NCI-H1930 (cell line): ENCODE data around the gene TELO2.
"Not testable (repeated sequence)": the region's sequence is repeated elsewhere in the genome, so short reads cannot be mapped to it uniquely, and the experiment has no call there.

Experiments
- DNase-seq, 2 experiments: peaks; one replicate each; lab custom pipeline; 2025; lab: John Stamatoyannopoulos, UW

TELO2 gene

DNA sequence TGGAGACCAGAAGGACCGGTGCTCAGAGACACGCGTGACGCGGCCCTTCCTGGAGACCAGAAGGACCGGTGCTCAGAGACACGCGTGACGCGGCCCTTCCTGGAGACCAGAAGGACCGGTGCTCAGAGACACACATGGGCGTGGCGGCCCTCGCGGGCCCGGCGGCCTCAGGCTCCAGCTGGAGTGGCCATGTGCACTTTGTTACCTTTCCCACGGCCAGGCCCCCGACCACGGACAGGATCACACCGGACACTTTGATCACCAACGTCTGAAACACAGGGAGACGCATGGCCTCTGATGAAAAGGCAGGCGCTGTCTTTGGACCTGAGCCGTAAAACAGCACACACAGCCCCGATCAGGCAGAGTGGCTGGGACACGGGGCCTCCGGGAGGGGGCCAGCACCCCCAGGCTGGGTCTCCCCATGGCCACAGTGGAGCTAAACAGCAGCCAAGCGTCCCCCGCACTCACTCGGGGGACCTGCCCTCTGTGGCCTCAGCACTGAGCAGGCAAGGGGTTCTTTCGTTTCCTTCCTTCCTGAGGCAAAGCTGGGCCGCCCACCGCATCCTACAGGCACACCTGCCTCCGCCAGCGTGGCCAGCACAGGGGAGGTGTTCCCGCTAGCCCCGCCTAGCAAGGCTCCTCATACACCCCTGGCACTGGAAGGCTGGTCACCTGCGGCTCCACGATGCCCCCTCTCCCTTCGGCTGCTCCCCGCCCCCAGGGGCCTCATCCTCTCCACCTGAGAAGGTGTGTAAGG is 35.5 kb upstream of the TELO2 start:
- no peak for DNase-seq

DNA sequence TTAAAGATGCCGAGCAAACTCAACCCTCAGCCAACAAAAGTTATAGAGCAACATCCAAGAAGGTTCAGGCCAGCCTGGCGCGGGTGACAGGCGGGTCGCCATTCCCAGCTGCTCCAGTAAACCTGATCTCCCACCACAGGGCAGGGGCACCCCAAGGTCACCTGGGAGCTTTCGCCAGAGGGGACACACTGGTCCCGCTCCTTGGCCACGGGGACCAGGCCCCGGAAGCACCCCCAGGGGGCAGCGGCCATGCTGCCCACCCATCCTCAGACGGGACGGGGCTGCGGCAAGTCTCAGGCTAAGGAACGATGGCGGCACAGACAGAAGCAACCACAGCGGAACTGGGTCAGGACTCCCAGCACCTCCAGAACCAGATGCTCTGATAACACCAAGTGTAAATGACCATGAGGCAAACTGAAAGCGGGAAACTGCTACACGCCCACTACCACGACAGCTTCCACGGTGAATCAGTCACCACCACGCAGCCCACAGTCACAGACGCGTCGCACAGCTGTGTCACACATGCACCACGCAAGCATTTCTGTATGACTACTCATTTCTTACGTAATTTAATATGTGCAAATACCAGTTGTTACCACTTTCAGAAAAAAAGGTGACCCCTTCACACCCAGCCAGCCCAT is 34.7 kb upstream of the TELO2 start:
- DNase-seq = no peak

DNA sequence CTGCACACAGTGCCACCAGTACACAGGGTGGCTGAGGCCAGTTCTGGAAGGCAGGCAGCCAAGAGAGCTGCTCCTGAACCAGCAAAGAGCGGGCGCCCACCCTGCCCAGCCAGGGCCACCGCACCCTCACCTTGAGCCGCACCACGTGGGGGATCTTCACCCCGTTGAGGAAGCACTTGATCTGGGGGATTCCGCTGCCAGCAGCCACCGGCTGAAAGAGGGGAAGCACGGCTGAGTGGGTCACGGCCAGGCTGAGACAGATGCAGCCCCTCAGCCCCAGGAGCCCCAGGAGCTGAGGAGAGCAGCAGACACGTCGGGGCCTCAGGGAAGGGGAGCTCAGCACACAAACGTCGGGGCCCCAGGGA is 34.2 kb upstream of the TELO2 start:
- DNase-seq = no peak

DNA sequence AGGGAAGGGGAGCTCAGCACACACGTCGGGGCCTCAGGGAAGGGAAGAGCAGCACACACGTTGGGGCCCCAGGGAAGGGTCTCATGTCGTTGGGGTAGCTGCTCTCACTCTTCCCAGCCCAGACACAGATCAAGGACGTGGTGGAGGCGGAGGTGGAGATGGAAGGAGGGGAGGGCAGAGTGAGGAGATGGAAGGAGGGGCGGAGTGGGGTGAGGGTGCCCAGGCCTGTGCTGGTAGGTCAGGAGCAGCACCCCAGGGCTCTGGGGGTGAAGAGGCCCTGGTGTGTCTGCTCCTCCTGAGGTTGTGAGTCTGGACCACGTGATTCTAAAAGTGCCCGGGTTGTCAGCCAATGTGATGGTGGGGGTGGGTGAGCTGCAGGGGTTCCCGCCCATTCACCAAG is 33.2 kb upstream of the TELO2 start:
- no peak for DNase-seq

DNA sequence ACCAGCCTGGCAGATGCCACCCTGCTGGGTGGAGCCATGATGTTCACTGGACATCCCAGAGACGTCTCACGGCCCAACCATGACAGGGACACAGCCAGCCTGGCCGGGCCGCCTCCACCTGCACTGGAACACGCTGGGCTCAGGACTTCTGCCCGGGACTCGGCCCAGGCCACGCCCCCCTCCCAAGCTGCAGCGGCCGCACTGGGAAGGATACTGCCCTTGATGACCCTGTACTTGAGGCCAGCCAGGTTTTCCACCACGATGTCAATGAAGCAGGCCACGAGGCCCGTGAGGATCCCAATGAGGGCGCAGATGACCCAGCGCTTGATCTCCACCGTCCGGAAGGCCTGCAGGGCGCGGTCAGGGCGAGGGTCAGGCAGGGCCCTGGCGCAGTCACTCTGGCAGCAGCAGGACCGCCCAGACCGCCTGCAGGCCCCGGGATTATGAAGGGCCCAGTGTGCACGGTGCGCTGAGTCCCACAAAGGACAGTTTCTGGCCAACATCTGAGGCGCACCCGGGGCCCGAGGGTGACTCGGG is 32.5 kb upstream of the TELO2 start:
- DNase-seq = no peak

DNA sequence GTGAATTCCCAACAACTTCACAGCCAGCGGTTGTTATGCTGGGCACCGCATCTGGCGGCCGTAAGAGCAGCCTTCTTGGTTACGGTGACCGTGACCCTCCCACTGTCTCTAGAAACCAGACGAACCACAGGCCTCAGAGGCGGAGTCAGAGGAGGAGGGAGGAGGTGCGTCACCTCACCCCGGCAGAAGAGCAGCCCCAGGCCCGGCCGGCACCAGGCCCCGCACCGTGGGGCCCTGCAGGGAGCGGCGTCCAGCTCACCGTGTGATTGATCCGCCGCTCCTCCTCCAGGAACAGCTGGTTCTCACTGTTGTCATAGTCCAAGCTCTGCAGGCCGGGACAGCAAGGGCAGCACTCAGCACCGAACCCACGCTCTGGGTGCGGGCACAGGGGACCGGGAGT is 32.0 kb upstream of the TELO2 start:
- DNase-seq = no peak

DNA sequence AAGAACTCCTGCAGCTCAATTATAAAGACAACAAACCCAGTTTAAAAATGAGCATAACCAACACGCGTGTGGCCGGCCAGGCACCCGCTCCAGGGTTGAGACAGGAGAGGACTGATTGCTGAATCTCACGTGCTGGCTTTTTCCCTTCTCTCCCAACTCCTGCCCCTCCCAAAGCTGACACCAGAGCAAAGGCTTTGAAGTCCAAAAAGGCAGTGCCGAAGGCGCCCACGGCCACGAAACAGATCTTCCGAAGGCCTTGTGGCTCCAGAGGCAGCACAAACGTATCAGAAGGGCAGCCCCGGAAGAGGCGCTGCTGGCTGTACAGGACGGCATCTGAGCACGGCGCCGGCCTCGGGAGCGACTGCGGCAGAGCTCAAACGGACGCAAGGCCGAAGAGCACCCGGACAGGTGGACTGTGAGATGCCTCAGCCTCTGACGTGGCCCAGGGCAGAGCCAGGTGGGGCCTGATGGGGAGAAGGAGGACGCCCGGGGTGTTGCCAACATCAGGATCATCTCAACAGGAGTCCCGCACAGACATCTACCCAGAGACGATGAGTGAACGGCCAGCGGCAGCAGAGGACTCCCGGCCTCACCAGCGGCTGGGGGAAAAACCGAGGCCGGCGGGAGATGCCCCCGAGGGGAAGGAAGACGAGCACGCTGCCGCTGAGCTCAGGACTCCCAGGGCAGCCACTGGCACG is 28.8 kb upstream of the TELO2 start:
- DNase-seq = no peak

DNA sequence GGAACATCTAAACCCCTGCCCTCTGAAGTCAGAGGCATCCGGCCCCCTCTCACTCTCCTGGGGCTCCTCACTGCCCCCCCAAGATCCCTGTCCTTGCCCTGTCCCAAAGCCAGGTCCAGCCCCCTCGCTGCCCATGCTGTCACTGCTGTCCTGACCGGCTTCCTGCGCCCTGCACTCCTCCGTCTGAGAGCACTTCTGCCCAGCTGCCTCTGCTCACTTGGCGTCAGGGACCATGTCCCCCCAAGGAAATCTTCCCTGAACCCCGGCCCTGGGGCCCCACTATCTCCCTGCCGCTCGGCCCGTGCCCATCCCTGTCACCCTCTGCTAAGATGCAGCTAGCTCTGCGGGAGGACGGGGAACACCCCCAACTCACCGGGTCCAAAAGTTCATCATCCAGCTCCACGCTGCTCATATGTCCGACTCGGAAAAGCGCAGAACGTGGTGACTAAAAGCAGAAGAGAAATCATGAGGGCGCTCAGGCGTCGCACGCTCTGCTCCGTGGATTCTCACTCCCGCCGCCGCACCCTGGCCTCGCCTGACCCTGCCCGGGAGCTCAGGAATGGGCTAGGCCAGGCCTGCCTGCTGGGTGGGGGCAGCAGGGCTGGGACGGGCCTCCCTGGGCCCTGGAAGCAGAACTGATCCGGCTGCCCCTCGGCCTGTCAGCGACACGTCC is 28.1 kb upstream of the TELO2 start:
- DNase-seq = no peak

DNA sequence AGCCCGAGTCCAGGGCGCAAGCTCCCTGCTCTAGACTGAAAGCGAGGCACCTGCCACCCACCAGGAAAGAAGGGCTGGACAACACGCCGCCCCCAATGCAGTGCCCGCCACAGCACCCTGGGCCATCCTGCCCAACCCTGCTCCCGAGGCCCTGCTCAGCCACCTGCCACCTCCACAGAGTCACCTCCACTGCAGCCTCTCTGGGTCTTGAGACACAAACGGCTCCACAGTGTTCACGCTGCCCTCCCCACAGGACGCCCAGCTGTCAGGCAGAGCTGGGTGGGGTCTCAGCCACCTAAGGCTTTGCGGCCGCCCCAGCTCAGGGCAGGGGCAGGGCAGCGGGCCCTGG is 27.6 kb upstream of the TELO2 start:
- DNase-seq = no peak

DNA sequence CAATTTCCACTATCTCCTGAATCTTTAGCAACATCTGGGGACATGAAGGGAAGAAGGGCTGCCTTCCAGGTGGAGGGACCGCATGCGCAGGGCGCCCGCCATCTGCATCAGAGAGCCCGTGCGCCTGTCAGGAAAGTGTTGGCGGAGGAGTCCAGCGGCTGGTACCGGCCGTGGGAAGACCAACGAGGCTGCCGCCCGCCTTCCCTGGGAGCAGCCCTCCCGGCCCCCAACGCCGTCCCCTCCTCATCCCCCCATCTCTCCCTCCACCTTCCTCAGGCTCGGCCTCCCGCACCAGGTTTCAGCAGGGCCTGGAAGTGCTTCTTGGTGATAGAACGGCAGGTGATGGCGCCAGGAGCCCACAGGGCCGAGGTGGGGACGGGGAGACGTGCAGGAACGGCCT is 27.1 kb upstream of the TELO2 start:
- no peak for DNase-seq

DNA sequence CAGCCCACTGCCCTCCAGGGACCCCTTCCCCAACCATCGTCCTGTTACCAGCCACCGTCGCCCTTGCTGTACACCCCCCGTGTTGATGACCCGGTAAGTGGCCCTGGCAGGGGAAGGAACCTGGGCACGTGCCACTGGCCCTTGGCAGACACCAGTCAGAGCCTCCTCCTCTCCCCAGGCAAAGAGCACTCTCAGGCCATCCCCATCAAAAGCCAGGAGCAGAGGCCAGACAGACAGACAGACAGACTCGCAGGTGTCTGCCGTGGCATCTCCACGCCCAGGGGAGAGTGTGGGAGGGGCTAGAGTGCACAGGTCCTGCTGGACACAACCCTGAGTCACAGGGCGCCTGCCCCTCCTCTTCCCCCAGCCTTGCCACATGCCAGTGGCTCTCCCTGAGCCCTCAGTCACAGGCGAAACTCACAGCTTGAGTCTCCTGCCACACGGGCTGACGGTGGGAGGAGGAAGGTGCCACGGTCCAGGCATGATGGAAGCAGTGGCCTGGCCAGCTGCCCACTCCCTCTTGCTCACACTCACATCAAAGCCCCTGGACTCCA is 26.1 kb upstream of the TELO2 start:
- DNase-seq = no peak

DNA sequence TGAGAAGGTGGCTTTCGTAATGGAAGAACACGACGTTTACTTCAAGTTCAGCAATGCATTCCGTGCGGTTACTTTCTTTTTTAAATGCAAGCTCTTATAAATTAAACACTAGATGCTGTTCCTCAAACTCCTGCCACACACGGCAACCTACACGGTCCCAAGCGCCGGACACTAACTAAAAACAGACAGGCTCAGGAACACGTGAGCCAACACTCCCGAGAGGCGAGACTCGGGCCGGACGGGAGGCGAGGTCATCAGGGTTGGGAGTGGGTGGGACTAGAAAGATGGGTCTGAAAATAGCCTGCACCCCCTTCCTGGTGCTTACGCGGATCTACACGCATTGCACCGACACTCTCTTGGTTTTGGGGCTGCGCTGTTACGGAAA is 24.7 kb upstream of the TELO2 start:
- no peak for DNase-seq

DNA sequence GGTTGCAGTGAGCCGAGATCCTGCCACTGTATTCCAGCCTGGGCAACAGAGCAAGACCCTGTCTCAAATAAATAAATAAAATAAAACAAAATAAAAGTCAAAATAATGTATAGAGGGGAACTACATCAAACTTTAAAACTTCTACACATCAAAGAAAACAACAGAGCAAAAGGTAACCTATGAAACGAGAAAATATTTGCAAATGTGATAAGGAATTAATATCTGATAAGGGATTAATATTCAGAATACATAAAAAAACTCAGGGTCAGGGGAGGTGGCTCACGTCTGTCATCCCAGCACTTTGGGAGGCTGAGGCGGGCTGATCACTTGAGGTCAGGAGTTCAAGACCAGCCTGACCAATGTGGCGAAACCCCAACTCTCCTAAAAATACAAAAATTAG is 24.0 kb upstream of the TELO2 start:
- not testable (repeated sequence) for DNase-seq

DNA sequence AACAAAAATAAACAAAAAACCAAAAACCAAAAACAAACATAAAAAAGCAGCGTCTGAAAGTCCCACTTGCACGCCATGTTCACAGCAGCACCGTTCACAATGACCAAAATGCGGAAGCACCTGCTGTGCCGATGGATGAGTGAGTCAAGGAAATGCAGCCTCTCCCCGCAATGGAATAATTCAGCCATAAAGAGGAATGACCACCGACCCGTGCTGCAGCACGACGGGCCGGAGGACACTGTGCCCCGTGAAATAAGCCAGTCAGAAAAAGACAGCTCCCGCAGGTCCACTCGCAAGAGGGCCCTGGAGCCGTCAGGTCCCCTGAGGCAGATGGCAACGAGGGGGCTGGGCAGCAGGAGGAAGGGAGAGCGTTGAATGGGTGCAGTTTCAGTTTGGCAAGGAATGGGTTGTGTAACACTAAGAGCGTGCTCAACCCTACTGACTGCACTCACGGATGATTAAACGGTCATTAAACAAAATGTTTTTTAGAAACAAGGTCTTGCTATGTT is 23.4 kb upstream of the TELO2 start:
- DNase-seq = no peak

DNA sequence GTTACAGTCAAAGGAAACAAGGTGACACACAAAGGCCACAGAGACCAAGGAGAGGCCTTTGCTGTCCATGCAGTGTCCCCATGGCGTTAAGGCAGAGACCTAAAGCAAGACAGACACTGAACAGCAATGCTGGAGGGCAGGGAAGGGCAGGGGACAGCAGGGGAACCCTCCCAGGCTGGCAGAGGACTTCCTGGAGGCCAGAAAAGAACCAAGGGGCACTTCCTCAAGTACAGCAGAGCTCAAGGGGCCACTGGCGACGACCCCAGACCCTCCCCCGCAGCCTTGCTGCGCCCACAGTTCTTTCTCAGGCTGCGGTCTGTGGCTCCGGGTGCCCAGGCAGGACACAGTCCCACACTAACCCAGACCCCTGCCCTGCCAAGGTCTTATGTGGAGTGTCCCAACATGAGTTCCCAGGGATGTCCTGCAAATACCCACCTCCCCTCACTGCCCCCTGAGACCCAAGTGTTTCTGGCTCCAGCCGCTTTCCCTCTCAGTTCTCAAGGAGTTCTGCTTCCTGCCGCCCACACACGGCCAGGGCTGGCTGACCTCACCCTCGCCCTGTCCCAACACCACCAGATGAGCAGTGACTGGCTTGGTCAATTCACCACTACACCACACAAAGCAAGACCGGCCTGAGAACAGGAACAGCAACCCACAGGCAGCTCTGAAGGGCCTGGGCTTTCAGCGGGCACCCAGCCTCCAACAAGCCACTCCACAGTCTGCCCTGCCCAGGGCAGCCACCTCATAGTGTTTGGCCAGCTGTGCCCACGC is 22.5 kb upstream of the TELO2 start:
- DNase-seq = no peak

DNA sequence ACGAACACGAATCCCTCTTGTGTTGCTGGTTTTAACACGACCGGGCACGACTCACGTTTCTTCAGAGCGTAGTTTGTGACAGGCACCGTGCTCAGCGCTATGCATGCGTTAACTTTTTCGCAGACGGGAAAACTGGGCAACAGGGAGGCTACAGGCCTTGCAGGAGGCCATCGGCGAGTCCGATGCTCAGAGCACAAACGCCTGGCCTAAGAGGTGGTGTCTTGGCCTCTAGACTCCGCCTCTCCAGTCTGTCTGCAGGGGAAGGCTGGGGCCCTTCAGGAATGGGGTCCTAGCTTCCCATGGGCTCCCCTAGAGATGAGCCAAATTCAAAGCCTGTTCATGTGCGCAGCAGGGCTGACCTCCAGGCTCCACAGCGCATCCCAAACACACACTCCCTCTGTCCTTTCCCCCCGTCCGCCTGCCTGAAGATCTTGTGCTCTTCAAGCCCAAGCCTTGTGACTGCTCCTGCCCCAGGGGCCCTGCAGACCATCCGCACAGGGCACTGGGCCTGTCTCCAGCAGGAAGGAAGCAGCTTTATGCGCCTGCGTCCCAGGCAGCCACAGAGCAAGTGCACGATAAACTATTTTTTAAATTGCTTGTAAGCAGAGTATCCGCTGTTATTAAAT is 21.5 kb upstream of the TELO2 start:
- no peak for DNase-seq

DNA sequence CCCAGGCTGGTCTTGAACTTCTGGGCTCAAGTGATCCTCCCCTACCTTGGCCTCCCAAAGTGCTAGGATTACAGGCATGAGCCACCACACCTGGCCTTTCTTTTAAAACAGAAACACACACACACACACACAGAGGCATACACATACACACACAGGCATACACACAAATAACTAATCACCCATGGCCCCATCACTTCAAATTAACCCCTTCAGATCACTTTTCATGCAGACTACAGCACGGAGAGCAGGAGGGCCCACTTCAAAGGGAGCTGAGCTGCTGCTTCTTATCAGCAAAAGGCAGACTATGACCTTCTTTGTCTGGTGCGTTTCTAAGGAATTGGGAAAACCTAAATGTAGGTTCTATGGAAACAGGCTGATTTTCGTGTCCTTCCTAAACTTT is 20.2 kb upstream of the TELO2 start:
- no peak for DNase-seq

DNA sequence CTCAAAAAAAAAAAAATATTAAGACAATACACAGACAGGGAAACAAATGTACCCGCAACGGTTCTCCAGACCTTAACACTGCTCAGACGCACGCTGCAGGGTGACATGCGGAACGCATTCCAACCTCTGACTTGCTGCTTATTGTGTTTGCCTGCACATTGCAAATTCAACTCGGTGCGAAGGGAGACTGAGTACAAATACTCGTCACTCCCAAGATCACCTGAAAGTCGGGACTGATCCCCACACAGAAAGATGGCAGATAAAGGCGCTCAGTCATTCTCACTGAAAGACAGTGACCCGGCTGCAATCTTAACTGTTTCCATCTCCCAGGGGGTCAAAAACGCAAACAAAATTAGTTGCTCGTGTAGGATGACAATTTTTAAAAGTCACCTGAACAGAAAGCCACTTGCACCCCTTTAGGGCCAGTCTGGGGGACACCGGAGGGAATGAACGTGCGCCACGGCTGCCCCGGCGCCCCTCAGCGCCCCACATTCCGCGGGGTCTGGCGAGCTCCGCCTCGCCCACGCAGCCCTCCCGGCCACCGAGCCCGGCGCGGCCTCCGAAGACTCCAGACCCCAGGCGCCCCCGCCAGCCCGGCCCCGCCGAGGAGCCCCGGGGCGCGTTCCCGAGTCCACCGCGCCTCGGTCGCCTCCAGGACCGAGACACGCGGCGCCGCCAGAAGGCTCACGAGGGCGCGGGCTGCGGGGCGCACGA is 18.9 kb upstream of the TELO2 start:
- DNase-seq = no peak

DNA sequence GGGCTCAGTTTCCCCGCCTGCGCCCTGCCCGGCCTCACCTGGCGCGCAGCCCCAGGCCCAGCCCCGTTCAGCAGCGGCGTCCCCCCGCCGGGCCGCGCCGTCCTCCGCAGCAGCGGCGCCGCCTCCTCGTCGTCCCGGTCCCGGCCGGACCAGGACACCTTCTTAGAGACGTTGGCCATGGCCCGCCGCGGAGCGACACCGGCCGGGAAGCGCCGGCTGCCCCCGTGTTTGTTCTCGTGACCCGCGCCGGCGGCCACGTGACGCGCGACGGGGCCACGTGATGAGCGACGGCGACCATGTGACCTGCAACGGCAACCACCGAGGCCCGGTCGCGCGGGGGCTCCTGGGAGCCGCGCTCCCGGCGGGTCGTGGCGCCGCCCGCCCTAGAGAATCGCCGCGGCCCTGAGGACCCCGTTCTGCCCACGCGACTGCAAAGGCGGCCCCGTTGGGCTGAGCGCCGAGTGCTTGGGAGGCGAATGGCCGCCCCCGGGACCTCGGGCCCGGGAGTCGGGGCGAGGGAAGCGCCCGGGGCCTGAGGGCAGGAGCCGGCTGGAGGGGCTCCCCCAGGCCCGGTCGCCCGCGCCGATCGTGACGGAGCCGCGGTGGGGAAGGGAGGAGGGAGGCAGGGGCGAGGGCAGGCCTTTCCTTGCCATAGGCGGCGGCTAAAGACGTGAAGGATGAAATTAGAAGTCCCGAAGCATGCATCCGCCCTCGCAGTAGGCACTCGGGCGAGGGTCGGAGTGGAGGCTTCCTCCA is 18.2 kb upstream of the TELO2 start, which contains the start of gene CLCN7:
Gene CLCN7, minus strand, starts transcription at position 233 of the 756 bp plus-strand sequence. Its CDS starts 54 bp downstream, at position 179.
- peak; percentile 71 to 89 for DNase-seq
